SK-N-SH (cell line): ENCODE results near the gene RET. TPM values are rescaled to one million over a fixed set of nuclear protein-coding genes. Genes with fewer than 3 reads are reported as not detected.
A peak's percentile ranks its signal among the peaks of the same experiment; 100 is the strongest.

Source experiments
- CTCF ChIA-PET: fragments of 300-600, 350-600 bp; formaldehyde crosslinking; extraction: SDS; loops from one replicate; lab custom pipeline; 2021; lab: Yijun Ruan, JAX
- POLR2A ChIA-PET: fragments of 350-600 bp; sonication (Branson Sonifier 250); formaldehyde crosslinking; extraction: SDS; loops from one replicate; lab custom pipeline; 2020; ENCODE audit warnings: antibody characterized with exemption, inconsistent platforms; lab: Yijun Ruan, JAX
- DNase-seq: peaks from one replicate; pipeline ENCODE4 v3.0.0; 2012
- H2AFZ ChIP-seq: fragments of 200-600 bp; sonication (generic); 2 replicates; pipeline ENCODE4 v1.8.1; 2016; ENCODE audit warnings: antibody characterized with exemption, mild to moderate bottlenecking, low read depth
- H3F3A ChIP-seq: fragments of 200-600 bp; sonication (generic); replicated peaks from 2 replicates; pipeline ENCODE3; 2016; ENCODE audit warnings: antibody characterized with exemption, mild to moderate bottlenecking; ENCODE audit not compliant: insufficient read depth
- H3K27ac ChIP-seq, 2 experiments: fragments of 200-500 bp in 1 of 2; fragments of 200-600 bp in 1 of 2; sonication (Bioruptor generic) in 1 of 2; sonication (generic), shearing (Covaris generic) in 1 of 2; 2 replicates each; pipeline versions ENCODE4 v1.5.1 to v1.6.1; 2014 to 2016; ENCODE audit warnings: low read depth in 2 of 2, inconsistent platforms in 1 of 2, low read length in 1 of 2, mild to moderate bottlenecking in 1 of 2, mixed read lengths in 1 of 2
- H3K27me3 ChIP-seq: fragments of 200-600 bp; sonication (generic), shearing (Covaris generic); 2 replicates; pipeline ENCODE4 v1.6.1; 2016; ENCODE audit warnings: mixed run types; ENCODE audit not compliant: insufficient read depth
- H3K36me3 ChIP-seq, 2 experiments: fragments of 200-500 bp in 1 of 2; fragments of 200-600 bp in 1 of 2; sonication (Bioruptor generic) in 1 of 2; sonication (generic) in 1 of 2; replicated peaks in 1 of 2; 2 replicates each; pipeline versions ENCODE3 to v1.5.1; 2014 to 2016; ENCODE audit warnings: low read length in 1 of 2, mild to moderate bottlenecking in 1 of 2; ENCODE audit not compliant: insufficient read depth in 2 of 2, control insufficient read depth in 1 of 2
- H3K4me1 ChIP-seq, 2 experiments: fragments of 200-500 bp in 1 of 2; fragments of 200-600 bp in 1 of 2; sonication (Bioruptor generic) in 1 of 2; sonication (generic), shearing (Covaris generic) in 1 of 2; 2 replicates each; pipeline versions ENCODE4 v1.5.1 to v1.6.1; 2014 to 2016; ENCODE audit warnings: low read depth in 1 of 2, low read length in 1 of 2, mixed run types in 1 of 2; ENCODE audit not compliant: insufficient read depth in 2 of 2, control insufficient read depth in 1 of 2
- H3K4me2 ChIP-seq: fragments of 200-600 bp; sonication (generic), shearing (Covaris generic); 2 replicates; pipeline ENCODE4 v1.6.1; 2017; ENCODE audit warnings: mixed run types
- H3K4me3 ChIP-seq, 2 experiments: fragments of 200-500 bp in 1 of 2; fragments of 200-600 bp in 1 of 2; sonication (Bioruptor generic) in 1 of 2; sonication (generic), shearing (Covaris generic) in 1 of 2; 2 replicates each; pipeline versions ENCODE4 v1.5.1 to v1.8.1; 2014 to 2016; ENCODE audit warnings: low read depth in 2 of 2, inconsistent platforms in 1 of 2, low read length in 1 of 2, mild to moderate bottlenecking in 1 of 2, mixed read lengths in 1 of 2, moderate library complexity in 1 of 2
- H3K79me2 ChIP-seq: fragments of 200-600 bp; sonication (generic); 2 replicates; pipeline ENCODE4 v1.8.1; 2017; ENCODE audit warnings: mild to moderate bottlenecking; ENCODE audit not compliant: insufficient read depth
- H3K9ac ChIP-seq: fragments of 200-600 bp; sonication (generic); 2 replicates; pipeline ENCODE4 v1.6.1; 2017; ENCODE audit warnings: mixed run types
- H3K9me2 ChIP-seq: fragments of 200-600 bp; sonication (generic); 2 replicates; pipeline ENCODE4 v1.6.1; 2017; ENCODE audit warnings: mixed run types
- H3K9me3 ChIP-seq: fragments of 200-600 bp; sonication (generic); 2 replicates; pipeline ENCODE4 v1.6.1; 2017; ENCODE audit warnings: mixed run types, mild to moderate bottlenecking, moderate library complexity
- H4K20me1 ChIP-seq: fragments of 200-600 bp; sonication (generic); 2 replicates; pipeline ENCODE4 v1.6.1; 2017; ENCODE audit warnings: mild to moderate bottlenecking, mixed run types; ENCODE audit not compliant: insufficient read depth
- JUND ChIP-seq: IDR thresholded peaks from 2 replicates; pipeline ENCODE4 v1.4.0; 2012
- MXI1 ChIP-seq: IDR thresholded peaks from 2 replicates; pipeline ENCODE4 v1.6.1; 2012; ENCODE audit warnings: mild to moderate bottlenecking, low read depth, low read length, improper control_type of control experiment
- NFIC ChIP-seq: IDR thresholded peaks from 2 replicates; pipeline ENCODE4 v1.4.0; 2012; ENCODE audit warnings: borderline replicate concordance
- RXRA ChIP-seq: IDR thresholded peaks from 2 replicates; pipeline ENCODE4 v1.4.0; 2012; ENCODE audit warnings: low read depth, mild to moderate bottlenecking, borderline replicate concordance
- SIN3A ChIP-seq: IDR thresholded peaks from 2 replicates; pipeline ENCODE4 v1.6.1; 2012; ENCODE audit warnings: low read depth, mild to moderate bottlenecking, low read length, moderate library complexity, borderline replicate concordance
- TCF12 ChIP-seq: IDR thresholded peaks from 2 replicates; pipeline ENCODE4 v1.4.0; 2012
- YY1 ChIP-seq: IDR thresholded peaks from 2 replicates; pipeline ENCODE4 v1.4.0; 2012; ENCODE audit warnings: low read depth, mild to moderate bottlenecking
- ZBTB33 ChIP-seq: IDR thresholded peaks from 2 replicates; pipeline ENCODE4 v1.4.0; 2012; ENCODE audit warnings: low read depth, borderline replicate concordance
- WGBS: methylation state at CpG from one replicate; pipeline ENCODE4 v1.1.6; 2017; ENCODE audit warnings: low lambda C conversion rate; 5-methylcytosine and 5-hydroxymethylcytosine counted together
- polyA plus RNA-seq, 3 experiments: library from polyadenylated mRNA; depleted of rRNA; stranded (reverse); fragments of >200 nt; gene quantifications; 2 replicates each; pipeline ENCODE4 v1.2.3, GENCODE V29; 2012
- TF ChIP-seq, protein P1 (sequence below): IDR thresholded peaks from 2 replicates; pipeline ENCODE4 v1.4.0; 2012; ENCODE audit warnings: low read depth

The RET gene
- polyA plus RNA-seq, 1 of the 3 experiments (the other 2 are of a cell fraction) = 3.2 TPM

DNA sequence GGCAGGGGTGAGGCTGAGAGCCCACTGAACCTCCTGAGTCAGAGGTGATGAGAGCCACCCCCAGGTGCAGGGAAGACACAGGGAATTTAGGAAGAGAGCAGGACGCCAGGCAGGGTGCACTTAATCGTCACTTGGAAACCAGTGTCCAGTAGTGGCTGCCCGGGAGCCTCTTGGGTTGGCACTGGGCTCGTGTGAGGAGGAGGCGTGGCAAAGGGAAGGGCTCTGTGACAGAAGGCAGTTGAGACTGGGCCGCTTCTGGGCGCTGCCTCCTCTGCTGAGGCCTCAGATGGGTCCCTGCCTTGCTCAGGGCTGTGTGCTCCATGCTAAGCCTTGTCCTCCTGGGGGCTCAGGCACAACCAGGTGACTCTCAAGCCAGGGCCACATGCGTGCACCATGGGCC is 13.3 kb downstream of the RET start:
- H3K79me2 ChIP-seq = no peaks in the 10 kb centered on the region
- no peak overlapping the region for H3K4me3 ChIP-seq
- DNase-seq = no peak
- H3K4me1 ChIP-seq = peaks cover 0 to 91% of the 10 kb centered on the region in 2 experiments; a peak in 2 of 4 replicates
- H2AFZ ChIP-seq = no peak overlapping the region
- H3F3A ChIP-seq = no peaks in the 10 kb centered on the region
- no peak overlapping the region for H3K9ac ChIP-seq
- H4K20me1 ChIP-seq = no peaks in the 10 kb centered on the region
- peak overlapping the region in 1 of 2 experiments; percentile 45; a peak in 1 of 4 replicates for H3K27ac ChIP-seq
- ChIA-PET POLR2A (no interaction called here), CTCF (interaction anchor here (1.3 to 7.5 kb wide), 2 partner anchors 12 to 225 kb away, joined by 5 to 50 read pairs; partner anchors contain the start of gene RET)
- H3K36me3 ChIP-seq = no peaks in the 10 kb centered on the region
- TF ChIP-seq MXI1 (peak; percentile 34; the same call in 1 of the 2 replicates), JUND (no peak), ZBTB33 (no peak)
- no peaks in the 10 kb centered on the region for H3K9me2 ChIP-seq
- H3K9me3 ChIP-seq = no peaks in the 10 kb centered on the region
- 12% methylated on average over 4 of the region's 8 CpGs for WGBS
- no peak overlapping the region for H3K4me2 ChIP-seq
- no peaks in the 10 kb centered on the region for H3K27me3 ChIP-seq

GRCh38 chr10:43090664-43091063 is 13.8 kb downstream of the RET start:
- peaks cover 0 to 91% of the 10 kb centered on the region in 2 experiments; a peak in 2 of 4 replicates for H3K4me1 ChIP-seq
- no peaks in the 10 kb centered on the region for H3K79me2 ChIP-seq
- no peak overlapping the region for H3K9ac ChIP-seq
- H3K27me3 ChIP-seq = no peaks in the 10 kb centered on the region
- H3F3A ChIP-seq = no peaks in the 10 kb centered on the region
- H4K20me1 ChIP-seq = no peaks in the 10 kb centered on the region
- DNase-seq = no peak
- no peak overlapping the region for H3K4me3 ChIP-seq
- CTCF ChIA-PET = interaction anchor here (7.5 kb wide), 1 partner anchor 13 kb away, joined by 50 read pairs; the partner anchor contains the start of gene RET
- TF ChIP-seq ZBTB33 (no peak), RXRA (no peak)
- TF ChIP-seq, all 33 proteins: peak for 0
- H2AFZ ChIP-seq = no peak overlapping the region
- no peak overlapping the region for H3K27ac ChIP-seq
- no peaks in the 10 kb centered on the region for H3K36me3 ChIP-seq
- H3K4me2 ChIP-seq = no peak overlapping the region
- 77% methylated on average over 10 of the region's 10 CpGs for WGBS
- H3K9me3 ChIP-seq = no peaks in the 10 kb centered on the region
- POLR2A ChIA-PET = no interaction called here
- no peaks in the 10 kb centered on the region for H3K9me2 ChIP-seq

- 42% methylated on average over 3 of the region's 3 CpGs for WGBS
Observed at GRCh38 chr10:43091846-43092245, 15.0 kb downstream of the RET start.

More at GRCh38 chr10:43091846-43092245, 15.0 kb downstream of the RET start:
- no peaks in the 10 kb centered on the region for H3K9me2 ChIP-seq
- no peaks in the 10 kb centered on the region for H3F3A ChIP-seq
- DNase-seq = no peak
- ChIA-PET POLR2A (interaction anchor here (1.2 to 2.1 kb wide), 2 partner anchors 13 to 121 kb away, joined by 5 to 10 read pairs; no protein-coding TSS in a partner anchor), CTCF (interaction anchor here (4.1 to 7.5 kb wide), 3 partner anchors 13 to 225 kb away, joined by 31 to 53 read pairs (median 50); partner anchors contain the start of gene RET)
- H4K20me1 ChIP-seq = no peaks in the 10 kb centered on the region
- H3K79me2 ChIP-seq = no peaks in the 10 kb centered on the region
- no peak overlapping the region for H3K4me3 ChIP-seq
- H3K36me3 ChIP-seq = no peaks in the 10 kb centered on the region
- no peak overlapping the region for H3K9ac ChIP-seq
- H3K4me2 ChIP-seq = no peak overlapping the region
- no peaks in the 10 kb centered on the region for H3K9me3 ChIP-seq
- H3K27ac ChIP-seq = peak overlapping the region in 1 of 2 experiments; percentile 12; a peak in 1 of 4 replicates
- peaks cover 0 to 91% of the 10 kb centered on the region in 2 experiments; a peak in 2 of 4 replicates for H3K4me1 ChIP-seq
- no peaks in the 10 kb centered on the region for H3K27me3 ChIP-seq
- H2AFZ ChIP-seq = no peak overlapping the region
- TF ChIP-seq ZBTB33 (no peak), TCF12 (no peak), NFIC (no peak), SIN3A (no peak), YY1 (no peak)
- TF ChIP-seq, protein P1, sequence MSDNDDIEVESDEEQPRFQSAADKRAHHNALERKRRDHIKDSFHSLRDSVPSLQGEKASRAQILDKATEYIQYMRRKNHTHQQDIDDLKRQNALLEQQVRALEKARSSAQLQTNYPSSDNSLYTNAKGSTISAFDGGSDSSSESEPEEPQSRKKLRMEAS = no peak
